Thoracic aorta (tissue), 2 donors: Measurements from ENCODE around the gene TMEM106C. TPM values are rescaled to one million over a fixed set of nuclear protein-coding genes. Genes with fewer than 3 reads are reported as not detected.

Source experiments
- ATAC-seq: fragments of 150-250 bp; one replicate; pipeline ENCODE4 v1.8.0; 2017; ENCODE audit warnings: low read depth; ENCODE audit not compliant: insufficient number of reproducible peaks, low FRiP score
- DNase-seq: peaks from one replicate; pipeline ENCODE4 v3.0.0-alpha.2; 2020; ENCODE audit warnings: low spot score
- H3K27ac ChIP-seq, 2 donors: fragments of 200-600 bp; sonication (generic); 1 replicate in 1 of 2; 2 replicates in 1 of 2; pipeline ENCODE4 v1.5.1; 2016; ENCODE audit warnings: mild to moderate bottlenecking in 2 of 2, moderate library complexity in 2 of 2
- H3K27me3 ChIP-seq: fragments of 200-600 bp; sonication (generic); replicated peaks from 2 replicates; pipeline ENCODE4 v1.6.0; 2016; ENCODE audit warnings: mild to moderate bottlenecking; ENCODE audit not compliant: insufficient read depth
- H3K36me3 ChIP-seq: fragments of 200-600 bp; sonication (generic); one replicate; pipeline ENCODE4 v1.5.1; 2016
- H3K4me1 ChIP-seq, 2 donors: fragments of 200-600 bp; sonication (generic); 1 replicate in 1 of 2; 2 replicates in 1 of 2; pipeline versions ENCODE4 v1.5.1 to v1.6.0; 2016; ENCODE audit warnings: low read depth in 2 of 2, mild to moderate bottlenecking in 1 of 2; ENCODE audit not compliant: control insufficient read depth in 1 of 2
- H3K4me3 ChIP-seq: fragments of 200-600 bp; sonication (generic); 2 replicates; pipeline ENCODE4 v1.5.1; 2016; ENCODE audit warnings: mild to moderate bottlenecking
- H3K9me3 ChIP-seq: fragments of 200-600 bp; sonication (generic); 2 replicates; pipeline ENCODE4 v1.5.1; 2016
- CTCF ChIP-seq: fragments of 200-600 bp; sonication (generic); IDR thresholded peaks from one replicate; pipeline ENCODE4 v1.5.1; 2019; ENCODE audit warnings: antibody characterized with exemption
- total RNA-seq, 2 donors: library from RNA; depleted of rRNA; stranded (reverse); fragments of >200 nt; gene quantifications; one replicate each; pipeline versions ENCODE4 v1.1.0 to v1.2.3, GENCODE V29; 2016

TMEM106C gene
- total RNA-seq, 2 donors from 2014 or later, result 48.1 to 149 TPM

GRCh38 chr12:47980197-47980596, 16.8 kb downstream of the TMEM106C start:
- H3K36me3 ChIP-seq, result no peaks in the 10 kb centered on the region
- no peak overlapping the region for H3K27ac ChIP-seq
- H3K4me3 ChIP-seq, result no peak overlapping the region
- no peaks in the 10 kb centered on the region for H3K27me3 ChIP-seq
- DNase-seq (no peak), ATAC-seq (no peak)
- H3K9me3 ChIP-seq, result no peaks in the 10 kb centered on the region
- TF ChIP-seq CTCF, result no peak
- no peaks in the 10 kb centered on the region for H3K4me1 ChIP-seq

GRCh38 chr12:47980779-47981495, 17.5 kb downstream of the TMEM106C start:
- no peak overlapping the region for H3K4me3 ChIP-seq
- TF ChIP-seq CTCF, result no peak
- no peak for ATAC-seq
- DNase-seq, result no peak
- no peak overlapping the region for H3K27ac ChIP-seq
- no peaks in the 10 kb centered on the region for H3K27me3 ChIP-seq
- no peaks in the 10 kb centered on the region for H3K4me1 ChIP-seq
- no peaks in the 10 kb centered on the region for H3K9me3 ChIP-seq
- H3K36me3 ChIP-seq, result no peaks in the 10 kb centered on the region

- Histone ChIP-seq H3K36me3 (no peaks in the 10 kb centered on the region), H3K4me3 (no peak overlapping the region), H3K9me3 (no peaks in the 10 kb centered on the region), H3K27me3 (no peaks in the 10 kb centered on the region), H3K4me1 (no peaks in the 10 kb centered on the region), H3K27ac (no peak overlapping the region)
- DNase-seq, result no peak
- ATAC-seq, result no peak
- no peak for TF ChIP-seq CTCF
Measured at GRCh38 chr12:47981496-47982260, 18.3 kb downstream of the TMEM106C start.

GRCh38 chr12:47982311-47982710, 18.9 kb downstream of the TMEM106C start:
- H3K4me1 ChIP-seq, result no peaks in the 10 kb centered on the region
- no peak overlapping the region for H3K27ac ChIP-seq

More at GRCh38 chr12:47982311-47982710, 18.9 kb downstream of the TMEM106C start:
- H3K27me3 ChIP-seq, result no peaks in the 10 kb centered on the region
- no peaks in the 10 kb centered on the region for H3K9me3 ChIP-seq
- H3K36me3 ChIP-seq, result no peaks in the 10 kb centered on the region
- no peak for ATAC-seq
- no peak for DNase-seq
- no peak for TF ChIP-seq CTCF
- no peak overlapping the region for H3K4me3 ChIP-seq
